ENCODE measurements around the gene PGPEP1. TPM values are rescaled to one million over a fixed set of nuclear protein-coding genes. Genes with fewer than 3 reads are reported as not detected.
A peak's percentile ranks its signal among the peaks of the same experiment; 100 is the strongest.

PGPEP1 gene
- polyA plus RNA-seq, 12 donors: 8.5 to 77.8 (median 13.2) TPM

- no peak for DNase-seq
Observed at GRCh38 chr19:18418029-18418482, 77.7 kb downstream of the PGPEP1 start.

- DNase-seq: no peak
Observed at GRCh38 chr19:18418483-18419194, 78.2 kb downstream of the PGPEP1 start.

GRCh38 chr19:18419195-18419698 lies 78.8 kb downstream of the PGPEP1 start, which contains the start of gene SSBP4:
TSS of gene SSBP4 (plus strand) at chr19:18419398. CDS start at chr19:18419649, 251 bp downstream.
- DNase-seq: peak; percentile 72

Other genes starting within 250 kb of the PGPEP1 start
- 10 to 100 TPM in 4 of 12 donors, 1 to 10 TPM in 8; 4.4 to 70.6 (median 8.8) TPM for gene MAST3, start 242.8 kb upstream of the PGPEP1 start, polyA plus RNA-seq (ENCODE audit: insufficient read length in 12 of 12)
- 10 to 100 TPM in 11 of 12 donors, not detected in 1; 33.4 to 70.2 (median 45.2) TPM for gene PIK3R2, start 187.4 kb upstream of the PGPEP1 start, polyA plus RNA-seq (ENCODE audit: insufficient read length in 12 of 12)
- 1 to 10 TPM in 3 of 12 donors, under 1 TPM in 4, not detected in 5; 0.09 to 4.5 (median 0.67) TPM for gene IFI30, start 166.8 kb upstream of the PGPEP1 start, polyA plus RNA-seq (ENCODE audit: insufficient read length in 12 of 12)
- 1 to 10 TPM in 10 of 12 donors, not detected in 2; 3.2 to 5.8 (median 5.2) TPM for gene MPV17L2, start 147.4 kb upstream of the PGPEP1 start, polyA plus RNA-seq (ENCODE audit: insufficient read length in 12 of 12)
- gene RAB3A, start 136.6 kb upstream of the PGPEP1 start, polyA plus RNA-seq (ENCODE audit: insufficient read length in 12 of 12): 1 to 10 TPM in 10 of 12 donors, not detected in 2; 2.7 to 5.5 (median 3.3) TPM
- gene PDE4C, start 114.2 kb upstream of the PGPEP1 start, polyA plus RNA-seq (ENCODE audit: insufficient read length in 12 of 12): 1 to 10 TPM in 10 of 12 donors, not detected in 2; 1.1 to 8.3 (median 2.9) TPM
- 10 to 100 TPM in 1 of 12 donors, 1 to 10 TPM in 10, not detected in 1; 1.9 to 17.4 (median 3.3) TPM for gene IQCN, start 66.1 kb upstream of the PGPEP1 start, polyA plus RNA-seq (ENCODE audit: insufficient read length in 12 of 12)
- 100 to 1,000 TPM in 8 of 12 donors, 10 to 100 TPM in 3, not detected in 1; 49.8 to 294 (median 112) TPM for gene JUND, start 59.0 kb upstream of the PGPEP1 start, polyA plus RNA-seq (ENCODE audit: insufficient read length in 12 of 12)
- gene LSM4, start 17.5 kb upstream of the PGPEP1 start, polyA plus RNA-seq (ENCODE audit: insufficient read length in 12 of 12): 100 to 1,000 TPM in 1 of 12 donors, 10 to 100 TPM in 10, not detected in 1; 71.8 to 123 (median 76.6) TPM
- 1 to 10 TPM in 4 of 12 donors, under 1 TPM in 7, not detected in 1; 0.20 to 9.6 (median 0.54) TPM for gene GDF15, start 45.6 kb downstream of the PGPEP1 start, polyA plus RNA-seq (ENCODE audit: insufficient read length in 12 of 12)
- gene LRRC25, start 57.0 kb downstream of the PGPEP1 start, polyA plus RNA-seq (ENCODE audit: insufficient read length in 12 of 12): 1 to 10 TPM in 7 of 12 donors, under 1 TPM in 3, not detected in 2; 0.45 to 2.6 (median 1.2) TPM
- 100 to 1,000 TPM in 2 of 12 donors, 10 to 100 TPM in 9, not detected in 1; 72.8 to 126 (median 87.7) TPM for gene SSBP4, start 78.8 kb downstream of the PGPEP1 start, polyA plus RNA-seq (ENCODE audit: insufficient read length in 12 of 12)
- 100 to 1,000 TPM in 10 of 12 donors, 10 to 100 TPM in 1, not detected in 1; 97.4 to 180 (median 122) TPM for gene ISYNA1, start 97.5 kb downstream of the PGPEP1 start, polyA plus RNA-seq (ENCODE audit: insufficient read length in 12 of 12)
- gene ELL, start 181.5 kb downstream of the PGPEP1 start, polyA plus RNA-seq (ENCODE audit: insufficient read length in 12 of 12): 10 to 100 TPM in 11 of 12 donors, not detected in 1; 11.1 to 35.4 (median 14.8) TPM
- gene FKBP8, start 203.0 kb downstream of the PGPEP1 start, polyA plus RNA-seq (ENCODE audit: insufficient read length in 12 of 12): 100 to 1,000 TPM in 7 of 12 donors, 10 to 100 TPM in 4, not detected in 1; 81.6 to 157 (median 111) TPM
- 100 to 1,000 TPM in 2 of 12 donors, 10 to 100 TPM in 9, not detected in 1; 58.9 to 125 (median 63.9) TPM for gene KXD1, start 217.3 kb downstream of the PGPEP1 start, polyA plus RNA-seq (ENCODE audit: insufficient read length in 12 of 12)
- 1,000 to 10,000 TPM in 8 of 12 donors, 100 to 1,000 TPM in 3, not detected in 1; 779 to 1,239 (median 1,048) TPM for gene UBA52, start 231.3 kb downstream of the PGPEP1 start, polyA plus RNA-seq (ENCODE audit: insufficient read length in 12 of 12)
- 10 to 100 TPM in 11 of 12 donors, not detected in 1; 18.6 to 49.6 (median 23.9) TPM for gene REX1BD, start 248.2 kb downstream of the PGPEP1 start, polyA plus RNA-seq (ENCODE audit: insufficient read length in 12 of 12)